IPS DF 19.7 (cell line): ENCODE results near the gene CLASRP.
A peak's percentile ranks its signal among the peaks of the same experiment; 100 is the strongest.

Experiments used
- DNase-seq: peaks from one replicate; pipeline ENCODE4 v3.0.0-alpha.2; 2013; ENCODE audit warnings: low read depth, low spot score

The CLASRP gene

DNA sequence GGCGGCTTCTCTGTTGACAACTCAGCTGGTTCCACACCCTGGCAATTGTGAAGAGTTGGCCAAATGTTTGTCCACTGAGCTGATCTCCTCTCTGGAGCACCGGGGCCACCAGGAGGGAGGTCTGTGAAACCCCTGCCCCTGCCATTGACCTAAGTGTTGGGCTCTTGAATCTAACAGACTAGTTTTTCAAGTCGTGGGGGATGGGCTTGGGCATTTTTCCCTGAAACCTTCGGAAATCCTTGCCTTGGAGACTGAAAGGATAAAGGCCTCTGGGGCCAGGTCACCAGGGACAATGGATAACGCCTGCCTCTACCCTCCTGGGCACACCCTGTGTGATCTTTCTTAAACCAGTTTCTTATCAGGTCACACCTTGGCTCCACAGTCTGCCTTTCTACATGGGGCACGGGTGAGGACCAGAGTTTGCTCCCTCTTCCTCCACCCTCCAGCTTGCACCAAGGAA is 41.1 kb downstream of the CLASRP start:
- no peak for DNase-seq

GRCh38 chr19:45082170-45082569 is 43.3 kb downstream of the CLASRP start:
- no peak for DNase-seq

GRCh38 chr19:45086480-45086879 is 47.6 kb downstream of the CLASRP start:
- no peak for DNase-seq

DNA sequence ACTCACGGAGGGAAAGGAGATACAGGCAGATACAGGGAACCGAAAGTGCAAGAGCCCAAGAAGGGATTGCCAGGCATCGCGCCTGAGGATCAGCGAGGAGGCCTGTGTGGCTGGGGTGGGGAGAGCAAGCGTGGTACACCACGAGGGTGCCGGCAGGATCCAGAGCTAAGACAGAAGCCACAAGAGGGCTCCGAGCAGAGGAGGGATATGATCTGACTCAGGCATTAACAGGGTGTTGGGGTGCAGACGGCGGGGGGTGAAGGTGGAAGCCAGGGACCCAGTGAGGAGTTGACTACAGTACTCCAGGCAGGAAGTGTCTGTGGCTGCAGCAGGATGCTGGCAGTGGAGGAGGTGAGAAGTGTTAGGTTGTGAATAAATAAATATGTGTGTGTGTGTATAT is 48.7 kb downstream of the CLASRP start:
- no peak for DNase-seq

DNA sequence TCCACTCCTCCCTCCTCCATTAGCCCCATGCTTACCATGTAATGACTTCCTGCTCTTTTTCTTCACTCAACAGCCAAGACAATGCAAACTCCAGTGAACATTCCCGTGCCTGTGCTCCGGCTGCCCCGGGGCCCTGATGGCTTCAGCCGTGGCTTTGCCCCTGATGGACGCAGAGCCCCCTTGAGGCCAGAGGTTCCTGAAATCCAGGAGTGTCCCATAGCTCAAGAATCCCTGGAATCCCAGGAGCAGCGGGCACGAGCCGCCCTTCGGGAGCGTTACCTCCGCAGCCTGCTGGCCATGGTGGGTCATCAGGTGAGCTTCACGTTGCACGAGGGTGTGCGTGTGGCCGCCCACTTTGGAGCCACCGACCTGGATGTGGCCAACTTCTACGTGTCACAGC is 51.2 kb downstream of the CLASRP start:
- no peak for DNase-seq

DNA sequence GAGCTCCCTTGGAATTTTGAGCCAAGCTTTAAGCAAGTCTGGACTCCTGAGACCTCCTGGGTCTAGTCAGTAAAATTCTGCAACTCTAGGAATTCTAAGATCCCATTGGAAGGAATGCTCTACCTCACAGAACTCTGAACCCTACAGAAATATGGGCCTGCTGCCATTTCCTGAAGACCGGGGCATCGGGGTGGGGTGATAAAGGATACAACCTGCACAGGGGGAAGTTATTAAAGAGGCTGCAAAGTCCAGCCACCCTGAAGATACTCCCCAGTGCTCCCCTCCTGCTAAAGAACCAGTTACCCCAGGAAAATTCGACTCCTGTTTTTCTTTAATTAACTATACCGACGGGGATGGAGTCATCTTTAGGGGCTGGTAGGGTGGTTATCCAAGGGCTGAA is 51.8 kb downstream of the CLASRP start:
- DNase-seq: no peak

GRCh38 chr19:45091031-45091923 is 52.4 kb downstream of the CLASRP start:
- DNase-seq: peak; percentile 92

DNA sequence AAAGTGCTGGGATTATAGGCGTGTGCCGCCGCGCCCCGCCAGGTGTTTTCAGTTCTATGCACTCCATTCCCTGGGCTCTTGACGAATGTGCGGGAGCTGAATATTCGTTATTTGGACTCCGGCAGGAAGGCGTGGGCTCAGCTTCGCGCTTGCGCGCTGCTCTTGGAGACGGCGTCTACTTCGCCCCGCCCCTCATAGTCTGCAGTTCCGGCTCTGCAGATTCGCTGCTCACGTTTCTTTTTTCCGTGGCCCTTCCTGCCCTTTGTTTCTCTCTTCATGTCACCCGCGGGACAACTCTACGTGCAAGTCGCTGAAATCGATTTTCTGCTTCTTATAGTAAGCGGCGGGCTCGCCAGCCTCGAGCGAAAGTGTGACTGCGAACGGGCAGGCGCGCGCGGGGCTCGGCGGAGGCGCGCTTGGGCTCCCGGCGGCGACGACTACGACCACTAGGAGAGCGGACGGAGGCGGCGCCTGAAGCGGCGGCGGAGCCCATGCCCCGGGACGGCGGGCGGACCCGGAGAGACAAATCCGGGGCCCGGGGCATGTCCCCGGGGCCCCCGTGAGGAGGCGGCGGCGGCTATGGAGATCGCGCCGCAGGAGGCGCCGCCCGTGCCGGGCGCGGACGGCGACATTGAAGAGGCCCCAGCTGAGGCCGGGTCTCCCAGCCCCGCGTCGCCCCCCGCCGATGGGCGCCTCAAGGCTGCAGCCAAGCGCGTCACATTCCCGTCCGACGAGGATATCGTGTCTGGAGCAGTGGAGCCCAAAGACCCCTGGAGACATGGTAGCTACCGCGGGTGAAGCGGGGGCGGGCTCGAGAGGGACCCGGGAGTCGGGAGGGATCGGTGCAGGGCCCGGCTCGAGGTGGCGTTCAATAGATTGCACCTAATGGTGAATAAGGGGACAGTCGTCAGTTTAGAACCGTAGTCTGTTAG is 54.2 kb downstream of the CLASRP start, which contains the start of gene PPP1R37:
TSS of gene PPP1R37 (plus strand) at position 433 of the 932 bp plus-strand sequence. CDS start at position 580, 147 bp downstream.
- peak; percentile 96 for DNase-seq

- DNase-seq: no peak
These were observed 55.3 kb downstream of the CLASRP start for GRCh38 chr19:45094137-45094536.

GRCh38 chr19:45094707-45095106 is 55.9 kb downstream of the CLASRP start:
- DNase-seq: no peak

GRCh38 chr19:45095496-45096413 is 56.9 kb downstream of the CLASRP start:
- no peak for DNase-seq

GRCh38 chr19:45096700-45097099 is 57.9 kb downstream of the CLASRP start:
- DNase-seq: no peak

DNA sequence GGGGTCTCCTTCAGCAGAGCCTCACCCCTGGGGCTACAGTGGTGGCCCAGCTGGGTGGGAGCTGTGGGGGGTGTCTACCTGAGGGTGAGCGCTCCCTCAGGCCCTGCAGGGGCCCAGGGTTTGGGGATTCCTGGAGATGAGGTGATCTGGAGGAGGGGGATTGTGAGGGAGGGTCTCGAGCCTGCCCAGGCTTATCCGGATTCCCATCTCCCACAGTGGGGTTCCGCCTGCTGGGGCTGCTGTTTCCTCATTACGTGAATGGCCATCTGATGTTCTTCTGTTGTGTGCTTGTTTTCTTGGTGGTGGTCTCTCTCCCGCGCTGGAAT is 58.6 kb downstream of the CLASRP start:
- DNase-seq: no peak

DNA sequence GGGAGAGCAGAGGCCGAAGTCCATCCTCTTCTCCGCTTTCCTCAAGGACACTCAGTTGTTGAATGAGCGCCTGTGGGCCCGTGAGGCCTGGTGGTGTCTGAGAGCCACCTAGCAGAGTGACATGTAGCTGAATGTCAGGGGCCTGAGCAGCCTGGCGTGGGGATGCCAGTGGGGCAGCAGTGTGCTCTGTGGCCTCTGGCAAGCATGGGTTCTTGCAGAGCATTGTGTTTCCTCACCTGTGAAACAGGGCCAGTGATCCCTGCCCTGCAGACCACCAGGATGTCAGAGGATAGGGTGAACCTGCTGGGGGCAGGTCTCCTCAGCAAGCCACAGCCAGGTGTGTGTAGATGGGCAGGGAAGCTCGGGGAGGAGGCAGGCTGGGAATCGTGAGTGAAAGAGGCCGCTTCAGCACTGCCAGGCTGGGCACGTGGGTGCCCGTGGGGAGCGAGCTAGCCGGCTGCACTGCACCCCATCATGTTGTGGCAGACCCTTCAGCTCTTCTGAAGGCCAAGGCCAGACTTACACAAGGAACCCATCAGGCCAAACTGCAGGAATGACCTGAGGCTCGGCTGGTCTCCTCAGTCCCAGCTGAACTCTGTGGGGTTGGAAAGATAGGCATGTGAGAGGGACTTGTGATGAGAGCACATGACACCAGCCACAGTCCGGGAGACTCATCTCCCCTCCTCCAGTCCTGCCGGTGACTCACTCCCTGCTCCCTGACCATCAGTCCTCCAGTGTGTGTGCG is 59.1 kb downstream of the CLASRP start:
- DNase-seq: no peak

DNA sequence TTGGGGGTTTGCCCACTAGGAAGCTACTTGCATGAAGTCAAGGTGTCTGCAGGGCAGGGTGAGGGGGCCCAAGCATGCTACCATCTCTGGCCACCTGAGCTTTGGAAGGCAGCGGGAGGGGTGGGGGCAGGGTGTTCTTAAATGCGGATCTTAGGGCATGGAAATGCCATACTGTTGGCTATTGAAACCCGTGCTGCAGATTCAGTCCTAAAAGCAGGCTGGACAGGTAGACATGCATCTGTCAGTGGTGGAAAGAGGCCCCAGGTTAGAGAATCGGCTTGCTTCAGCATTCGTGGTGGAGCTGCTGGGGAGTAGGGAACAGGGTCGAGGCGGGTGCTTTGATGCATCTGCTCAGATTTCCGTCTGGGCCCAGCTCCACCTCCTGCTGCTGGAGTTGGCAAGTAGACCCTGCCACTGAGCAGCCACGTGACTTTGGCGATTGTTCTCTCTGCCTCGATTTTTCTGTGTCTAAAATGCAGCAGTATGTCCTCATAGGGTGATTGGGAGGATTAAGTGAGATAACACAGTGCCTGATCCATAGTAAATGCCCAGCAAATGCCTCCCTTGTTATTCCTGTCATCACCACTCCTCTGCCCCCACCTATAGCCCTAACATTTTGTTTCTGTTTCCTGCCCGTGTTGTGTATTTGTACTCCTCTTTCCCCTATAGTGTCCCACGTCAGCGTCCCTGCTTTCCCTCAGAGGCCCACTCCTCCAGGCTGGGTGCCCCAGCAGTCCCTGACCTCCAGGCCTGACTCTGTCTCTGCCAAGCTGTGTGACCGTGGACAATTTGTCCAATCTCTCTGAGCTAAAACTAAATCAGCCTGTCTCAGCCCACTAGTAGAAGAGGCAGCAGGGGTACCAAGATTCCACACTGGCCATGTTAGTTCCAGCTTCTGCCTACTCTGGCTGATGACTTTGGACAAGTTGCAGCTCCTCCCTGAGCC is 59.9 kb downstream of the CLASRP start:
- no peak for DNase-seq

- no peak for DNase-seq
These were observed 60.8 kb downstream of the CLASRP start for GRCh38 chr19:45099467-45100191.

- no peak for DNase-seq
These were observed 61.4 kb downstream of the CLASRP start for GRCh38 chr19:45100201-45100600.

DNA sequence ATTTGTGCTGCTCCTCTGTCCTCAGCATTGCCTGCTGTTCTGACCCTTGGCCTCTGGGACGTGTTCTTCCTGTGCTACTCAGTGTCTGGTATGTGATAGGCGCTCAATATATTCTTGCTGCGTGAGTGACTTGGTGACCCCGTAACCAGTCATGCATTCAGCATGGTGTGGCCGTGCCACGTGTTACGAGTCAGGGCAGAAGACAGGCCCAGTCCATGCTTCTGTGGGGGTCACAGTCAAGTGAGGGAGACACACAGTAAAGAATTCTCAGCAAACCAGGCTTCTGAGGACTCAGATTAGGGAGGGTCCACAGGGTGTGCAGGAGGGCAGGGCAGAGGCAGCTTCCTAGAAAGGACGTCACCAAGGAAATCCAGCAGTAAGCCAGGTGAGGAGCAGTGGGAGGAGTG is 62.0 kb downstream of the CLASRP start:
- no peak for DNase-seq

DNA sequence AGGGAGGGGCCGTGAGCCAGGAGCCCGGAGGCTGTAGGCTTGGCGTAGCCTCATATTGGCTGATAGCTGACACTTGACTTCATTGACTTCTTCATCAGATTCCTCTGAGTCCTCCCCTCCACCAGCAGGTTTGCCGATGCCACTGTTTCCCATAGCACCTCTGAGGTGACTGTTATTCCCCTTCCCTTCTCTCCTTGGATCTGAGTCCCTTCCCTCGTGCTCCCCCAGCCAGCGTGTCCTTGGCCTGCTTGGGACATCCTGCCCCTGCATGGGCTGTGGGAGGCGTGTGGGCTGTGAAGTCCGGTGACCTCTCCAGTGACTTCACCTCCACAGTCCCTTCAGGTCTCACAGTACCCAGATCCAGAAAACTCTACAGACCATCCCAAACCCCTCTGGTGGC is 63.0 kb downstream of the CLASRP start:
- DNase-seq: no peak
